ENCODE results near the gene EID1.

Gene EID1

DNA sequence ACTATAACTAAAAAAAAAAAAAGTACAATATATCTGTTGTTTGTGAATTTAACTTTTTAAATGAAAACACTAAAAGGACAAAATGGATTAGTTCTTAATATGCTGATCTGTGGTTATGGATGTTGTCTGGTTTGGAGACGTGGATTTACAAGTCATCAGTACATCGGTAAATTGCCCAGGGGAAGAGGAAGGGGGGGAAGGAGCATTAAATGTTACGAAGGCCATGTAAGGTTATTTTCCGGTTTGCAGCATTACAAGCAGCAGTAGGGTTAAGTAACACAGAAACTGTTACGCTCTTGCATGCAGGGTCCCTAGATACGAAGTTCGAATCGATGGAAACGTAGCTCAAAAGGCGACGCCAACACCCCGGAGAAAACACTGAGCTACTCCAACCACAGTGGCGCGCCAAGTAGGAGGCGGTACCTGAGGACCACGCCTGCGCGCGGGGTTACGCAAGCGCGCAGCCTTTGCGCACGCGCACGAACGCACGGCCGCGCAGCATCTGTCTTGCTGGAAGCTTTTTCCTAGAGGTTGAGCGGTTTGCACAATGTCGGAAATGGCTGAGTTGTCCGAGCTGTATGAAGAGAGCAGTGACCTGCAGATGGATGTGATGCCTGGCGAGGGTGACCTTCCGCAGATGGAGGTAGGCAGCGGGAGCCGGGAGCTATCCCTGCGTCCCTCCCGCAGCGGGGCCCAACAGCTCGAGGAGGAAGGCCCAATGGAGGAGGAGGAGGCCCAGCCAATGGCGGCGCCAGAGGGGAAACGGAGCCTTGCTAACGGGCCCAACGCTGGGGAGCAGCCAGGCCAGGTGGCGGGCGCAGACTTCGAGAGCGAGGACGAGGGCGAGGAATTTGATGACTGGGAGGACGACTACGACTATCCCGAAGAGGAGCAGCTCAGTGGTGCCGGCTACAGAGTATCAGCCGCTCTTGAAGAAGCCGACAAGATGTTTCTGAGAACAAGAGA, at the start of gene EID1:
Gene EID1 (plus strand): TSS at position 505 of the 966 bp plus-strand sequence. CDS start 43 bp downstream, at position 548.
- DNase-seq (ENCODE audit: extremely low read depth, insufficient read length) = peak; percentile 98
- H3K4me3 ChIP-seq (replicated peaks; ENCODE audit: low read depth, low read length) = peak within 1 kb of the TSS; percentile 94
- TF ChIP-seq CTCF (IDR thresholded peaks at IDR 0.05; ENCODE audit: insufficient read depth, low read length, poor library complexity, severe bottlenecking) = peak; percentile 4
- no peaks in the 10 kb centered on the region for H3K27me3 ChIP-seq (replicated peaks; ENCODE audit: control insufficient read depth, insufficient read depth, low read length)
- no peaks in the 10 kb centered on the region for H3K36me3 ChIP-seq (ENCODE audit: control insufficient read depth, insufficient read depth, low read length)

- no peak for DNase-seq (ENCODE audit: extremely low read depth, insufficient read length)
These were observed 49.5 kb upstream of the EID1 start for GRCh38 chr15:48828471-48828870.

DNA sequence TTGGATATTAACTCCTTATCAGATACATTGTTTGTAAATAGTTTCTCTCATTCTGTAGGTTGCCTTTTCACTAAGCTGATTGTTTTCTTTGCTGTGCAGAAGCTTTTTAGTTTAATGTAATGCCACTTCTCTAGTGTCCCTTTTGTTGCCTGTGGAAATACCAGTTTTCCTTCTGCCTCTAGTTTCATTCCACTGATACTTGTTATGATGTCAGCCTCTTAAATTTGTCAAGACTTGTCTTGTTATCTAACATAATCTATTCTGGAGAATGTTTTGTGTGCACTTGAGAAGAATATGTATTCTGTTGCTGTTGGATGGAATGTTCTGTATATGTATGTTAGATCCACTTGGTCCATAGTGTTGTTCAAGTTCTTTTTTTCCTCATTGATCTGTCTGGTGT, 49.0 kb upstream of the EID1 start:
- no peaks in the 10 kb centered on the region for H3K36me3 ChIP-seq (ENCODE audit: control insufficient read depth, insufficient read depth, low read length)
- H3K27me3 ChIP-seq (replicated peaks; ENCODE audit: control insufficient read depth, insufficient read depth, low read length) = no peaks in the 10 kb centered on the region
- no peak for TF ChIP-seq CTCF (IDR thresholded peaks at IDR 0.05; ENCODE audit: insufficient read depth, low read length, poor library complexity, severe bottlenecking)
- DNase-seq (ENCODE audit: extremely low read depth, insufficient read length) = no peak
- H3K4me3 ChIP-seq (replicated peaks; ENCODE audit: low read depth, low read length) = no peak overlapping the region

More at GRCh38 chr15:48828471-48828870, 49.5 kb upstream of the EID1 start:
- no peak for TF ChIP-seq CTCF (IDR thresholded peaks at IDR 0.05; ENCODE audit: insufficient read depth, low read length, poor library complexity, severe bottlenecking)
- no peak overlapping the region for H3K4me3 ChIP-seq (replicated peaks; ENCODE audit: low read depth, low read length)
- H3K27me3 ChIP-seq (replicated peaks; ENCODE audit: control insufficient read depth, insufficient read depth, low read length) = no peaks in the 10 kb centered on the region
- no peaks in the 10 kb centered on the region for H3K36me3 ChIP-seq (ENCODE audit: control insufficient read depth, insufficient read depth, low read length)

DNA sequence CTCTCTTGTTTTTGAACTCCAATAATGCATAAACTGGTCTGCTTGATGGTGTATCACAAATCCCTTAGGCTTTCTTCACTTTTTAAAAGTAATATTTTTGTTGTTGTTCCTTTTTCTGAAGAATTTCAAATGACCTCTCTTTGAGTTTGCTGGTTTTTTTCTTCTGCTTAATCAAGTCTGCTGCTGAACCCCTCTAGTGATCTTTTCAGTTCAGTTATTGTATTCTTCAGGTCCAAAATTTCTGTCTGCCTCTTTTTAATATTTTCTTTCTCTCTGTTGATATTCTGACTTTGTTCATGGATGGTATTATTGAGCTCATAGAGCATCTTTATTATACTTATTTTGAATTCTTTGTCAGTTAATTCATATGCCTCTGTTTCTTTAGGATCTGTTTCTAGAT, 45.3 kb upstream of the EID1 start:
- Histone ChIP-seq H3K36me3 (ENCODE audit: control insufficient read depth, insufficient read depth, low read length) (no peaks in the 10 kb centered on the region), H3K4me3 (replicated peaks; ENCODE audit: low read depth, low read length) (no peak overlapping the region), H3K27me3 (replicated peaks; ENCODE audit: control insufficient read depth, insufficient read depth, low read length) (no peaks in the 10 kb centered on the region)
- no peak for DNase-seq (ENCODE audit: extremely low read depth, insufficient read length)
- TF ChIP-seq CTCF (IDR thresholded peaks at IDR 0.05; ENCODE audit: insufficient read depth, low read length, poor library complexity, severe bottlenecking) = no peak

GRCh38 chr15:48833526-48834239, 44.3 kb upstream of the EID1 start:
- H3K4me3 ChIP-seq (replicated peaks; ENCODE audit: low read depth, low read length) = no peak overlapping the region
- no peak for DNase-seq (ENCODE audit: extremely low read depth, insufficient read length)
- no peak for TF ChIP-seq CTCF (IDR thresholded peaks at IDR 0.05; ENCODE audit: insufficient read depth, low read length, poor library complexity, severe bottlenecking)
- no peaks in the 10 kb centered on the region for H3K36me3 ChIP-seq (ENCODE audit: control insufficient read depth, insufficient read depth, low read length)
- no peaks in the 10 kb centered on the region for H3K27me3 ChIP-seq (replicated peaks; ENCODE audit: control insufficient read depth, insufficient read depth, low read length)

Measured in GM06990 (cell line).